ENCODE results near the gene PLTP.
"Not testable (repeated sequence)": the region's sequence is repeated elsewhere in the genome, so short reads cannot be mapped to it uniquely, and the experiment has no call there.

The PLTP gene

DNA sequence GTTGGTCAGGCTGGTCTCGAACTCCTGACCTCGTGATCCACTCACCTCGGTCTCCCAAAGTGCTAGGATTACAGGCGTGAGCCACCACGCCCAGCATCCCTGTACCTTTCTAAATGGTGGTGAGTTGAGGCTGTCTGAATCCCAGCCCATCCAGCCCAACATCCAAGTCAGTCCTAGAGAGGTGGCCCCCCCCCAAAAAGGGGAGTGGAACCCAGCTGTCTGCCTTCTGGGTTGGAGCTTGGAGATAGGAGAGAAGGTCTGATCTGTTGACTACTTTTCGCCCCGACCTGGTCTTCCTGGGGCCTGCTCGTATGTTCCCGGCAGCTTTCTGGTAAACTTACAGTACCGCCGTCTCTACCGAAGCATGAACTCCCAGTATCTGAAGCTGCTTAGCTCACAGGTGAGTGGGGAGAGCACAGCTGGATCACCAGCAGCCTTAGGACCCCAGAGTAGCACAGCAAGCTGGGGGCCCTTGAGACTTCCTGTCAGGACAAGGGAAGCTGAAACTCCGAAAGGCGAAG, 15.3 kb downstream of the PLTP start:
- DNase-seq: no peak

- DNase-seq: no peak
Measured at GRCh38 chr20:45894797-45895196, 17.2 kb downstream of the PLTP start.

- no peak for DNase-seq
Measured at GRCh38 chr20:45893831-45894230, 18.1 kb downstream of the PLTP start.

GRCh38 chr20:45892828-45893500, 19.0 kb downstream of the PLTP start:
- no peak for DNase-seq

GRCh38 chr20:45892049-45892825, 19.7 kb downstream of the PLTP start:
- DNase-seq: no peak

- peak; percentile 95 for DNase-seq
Measured at GRCh38 chr20:45890985-45891983, 20.7 kb downstream of the PLTP start, which contains the start of the genes CTSA and NEURL2. TSS of gene CTSA (plus strand) at chr20:45891335. CDS start at chr20:45891569, 234 bp downstream. TSS of gene NEURL2 (minus strand) at chr20:45891208. CDS start at chr20:45890991, 217 bp downstream.

- peak; percentile 90 for DNase-seq
Measured at GRCh38 chr20:45890077-45890984, 21.6 kb downstream of the PLTP start.

DNA sequence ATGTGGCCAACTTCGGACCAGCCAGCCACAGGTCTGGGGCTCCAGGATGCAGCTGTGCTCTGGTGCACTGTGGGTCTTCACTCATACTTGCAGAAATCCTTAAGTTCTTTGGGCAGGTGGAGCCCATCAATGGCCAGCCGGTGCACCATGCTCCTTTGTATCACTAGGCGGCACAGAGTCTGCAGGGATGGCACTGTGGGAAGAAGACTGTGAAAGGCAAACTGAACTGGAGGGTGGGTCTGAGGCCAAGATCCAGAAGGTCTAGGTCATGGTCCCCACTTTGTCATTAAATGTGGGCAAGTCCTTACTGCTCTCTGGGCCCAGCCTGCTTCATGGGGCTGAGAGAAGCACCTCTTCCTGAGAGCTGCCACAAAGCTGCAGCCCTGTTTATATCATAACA, 23.3 kb downstream of the PLTP start:
- no peak for DNase-seq

GRCh38 chr20:45887346-45887715, 24.6 kb downstream of the PLTP start, which contains the start of gene SPATA25:
TSS of gene SPATA25 (minus strand) at chr20:45887622. CDS start at chr20:45887590, 32 bp downstream.
- DNase-seq: no peak

DNA sequence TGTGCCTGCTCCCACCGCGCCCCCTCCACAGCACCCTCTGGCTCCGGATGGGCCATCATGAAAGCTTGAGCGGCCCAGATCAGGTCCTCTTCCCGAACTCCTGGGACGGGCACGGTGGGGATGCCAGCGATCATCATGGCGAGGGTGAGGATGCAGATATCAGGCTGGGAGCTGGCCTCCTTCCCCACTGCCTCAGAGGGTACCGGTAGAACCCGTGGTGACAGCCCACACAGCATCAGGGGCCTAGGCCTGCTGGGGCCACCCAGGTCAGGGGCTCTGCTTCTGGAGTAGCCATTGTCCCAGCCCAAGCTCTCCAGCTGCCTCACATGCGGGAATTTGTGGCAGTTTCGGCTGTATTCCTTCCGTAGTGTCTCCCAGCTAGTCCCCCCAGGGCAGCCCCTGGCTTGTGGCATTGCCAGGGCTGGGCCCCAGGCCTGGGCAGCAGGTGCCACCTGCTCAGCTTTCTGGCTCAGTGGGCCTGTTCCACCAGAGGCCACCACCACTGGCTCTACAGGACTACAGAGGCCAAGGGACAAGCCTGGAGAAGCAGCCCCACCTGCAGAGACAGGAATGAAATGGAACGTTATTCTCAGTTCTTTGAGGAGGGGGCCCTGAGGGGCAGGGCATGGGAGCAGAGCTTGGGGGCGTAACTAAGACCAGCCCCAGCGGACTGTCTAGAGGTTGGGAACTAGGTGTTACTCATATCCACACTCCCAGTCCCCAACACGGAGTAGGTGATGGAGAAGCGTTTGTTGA, 25.2 kb downstream of the PLTP start:
- no peak for DNase-seq

GRCh38 chr20:45883100-45883469, 28.9 kb downstream of the PLTP start:
- DNase-seq: no peak

GRCh38 chr20:45882469-45883099, 29.4 kb downstream of the PLTP start:
- DNase-seq: no peak

- DNase-seq: peak; percentile 100
Measured at GRCh38 chr20:45880988-45881788, 30.8 kb downstream of the PLTP start, which contains the start of gene ZSWIM1. TSS of gene ZSWIM1 (plus strand) at chr20:45881227. CDS start at chr20:45882593, 1,366 bp downstream.

GRCh38 chr20:45878076-45878761, 33.7 kb downstream of the PLTP start:
- no peak for DNase-seq

DNA sequence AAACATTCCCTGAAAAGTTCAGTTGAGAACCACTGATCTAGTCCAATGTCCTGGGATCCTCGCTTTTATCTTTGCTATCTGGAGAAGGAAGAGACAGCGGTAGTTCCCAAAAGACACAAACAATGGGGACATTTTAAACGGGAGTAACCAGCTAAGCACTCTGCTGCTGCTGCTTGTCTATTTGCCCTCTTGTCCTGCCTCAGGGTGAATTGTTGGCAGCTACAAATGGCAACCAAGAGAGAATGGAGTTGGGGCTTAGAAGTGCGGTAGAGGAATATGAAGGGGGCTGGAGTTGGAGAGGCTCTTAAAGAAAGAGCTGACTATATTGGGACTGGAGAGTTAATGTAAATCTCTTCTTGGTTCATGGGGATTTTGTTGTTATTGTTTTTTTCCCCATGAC, 37.4 kb downstream of the PLTP start:
- no peak for DNase-seq

- DNase-seq: not testable (repeated sequence)
Measured at GRCh38 chr20:45874104-45874481, 37.9 kb downstream of the PLTP start.

GRCh38 chr20:45873409-45874103, 38.4 kb downstream of the PLTP start:
- DNase-seq: no peak

DNA sequence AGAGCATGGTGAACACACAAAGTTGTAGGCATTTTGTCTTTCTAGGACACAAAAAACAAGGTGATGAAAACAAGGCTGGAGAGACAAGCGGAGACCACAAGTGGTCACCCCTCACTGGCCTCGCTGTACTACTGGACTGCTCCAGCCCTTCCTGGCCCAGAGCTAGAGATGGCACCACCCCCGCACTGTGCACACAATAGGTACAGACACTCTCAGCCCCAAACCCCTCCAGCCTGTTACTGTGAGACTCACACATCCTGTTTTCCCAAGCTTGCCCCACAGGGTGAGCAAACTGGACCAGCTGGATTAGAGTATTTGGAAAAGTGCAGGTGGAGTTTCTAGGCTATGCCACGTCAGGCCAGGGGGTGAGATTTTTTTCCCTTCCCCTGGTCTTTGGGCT, 39.3 kb downstream of the PLTP start:
- DNase-seq: no peak
